Erythroblast (primary cell): ENCODE results near the gene SCUBE1.

Source experiments
- GATA1 ChIP-seq: IDR thresholded peaks from 2 replicates; pipeline ENCODE4 v1.6.1; 2011; ENCODE audit warnings: low read depth, mild to moderate bottlenecking, control low read depth, low read length, moderate library complexity
- POLR2A ChIP-seq: IDR thresholded peaks from 2 replicates; pipeline ENCODE4 v1.6.1; 2011; ENCODE audit warnings: mild to moderate bottlenecking, low read length

GRCh38 chr22:43205261-43205691 lies 137.9 kb downstream of the SCUBE1 start:
- TF ChIP-seq POLR2A (no peak), GATA1 (no peak)
